Transverse colon (tissue), 3 donors: ENCODE measurements around the gene OTOF.

Experiments
- CTCF ChIP-seq, 5 experiments: fragments of 200-600 bp in 3 of 5; fragments of 450-650 bp in 2 of 5; sonication (generic) in 3 of 5; IDR thresholded peaks; 1 replicate in 2 of 5; 2 replicates in 3 of 5; pipeline ENCODE4 v1.5.1; 2016 to 2017; ENCODE audit warnings: antibody characterized with exemption in 5 of 5, inconsistent platforms in 3 of 5, mild to moderate bottlenecking in 2 of 5, moderate library complexity in 1 of 5
- POLR2A ChIP-seq: fragments of 450-650 bp; IDR thresholded peaks from one replicate; pipeline ENCODE4 v1.6.1; 2016; ENCODE audit warnings: antibody characterized with exemption, mild to moderate bottlenecking, moderate library complexity

- TF ChIP-seq CTCF (IDR thresholded peaks at IDR 0.05) (no peak), POLR2A (no peak)
Measured at GRCh38 chr2:26477126-26477910, 606 bp downstream of the OTOF start.
